HepG2 (cell line): ENCODE data around the gene PIGR. TPM values are rescaled to one million over a fixed set of nuclear protein-coding genes. Genes with fewer than 3 reads are reported as not detected.

Source experiments
- ARID2 ChIP-seq: sonication (generic); formaldehyde crosslinking; IDR thresholded peaks from 2 replicates; pipeline ENCODE4 v1.8.1; 2022; ENCODE audit warnings: mild to moderate bottlenecking, missing genetic modification reagents, borderline replicate concordance
- ARNT ChIP-seq: fragments of 450-650 bp; IDR thresholded peaks from 2 replicates; pipeline ENCODE4 v1.6.1; 2017
- ARNTL ChIP-seq: sonication (generic); formaldehyde crosslinking; IDR thresholded peaks from 2 replicates; pipeline ENCODE4 v1.4.0; 2020; ENCODE audit warnings: mild to moderate bottlenecking, missing genetic modification reagents
- CAMTA2 ChIP-seq: sonication (generic); formaldehyde crosslinking; IDR thresholded peaks from 2 replicates; pipeline ENCODE4 v1.4.0; 2020; ENCODE audit warnings: mild to moderate bottlenecking, missing genetic modification reagents, borderline replicate concordance
- EED ChIP-seq: sonication (generic); formaldehyde crosslinking; IDR thresholded peaks from 2 replicates; pipeline ENCODE4 v1.5.0; 2020; ENCODE audit warnings: mild to moderate bottlenecking, missing genetic modification reagents
- GTF2F1 ChIP-seq: fragments of 150-350 bp; IDR thresholded peaks from 2 replicates; pipeline ENCODE4 v1.6.1; 2014; ENCODE audit warnings: low read length
- HINFP ChIP-seq: sonication (generic); formaldehyde crosslinking; IDR thresholded peaks from 2 replicates; pipeline ENCODE4 v1.4.0; 2020; ENCODE audit warnings: low read depth, mild to moderate bottlenecking, missing genetic modification reagents
- IKZF1 ChIP-seq: fragments of 450-650 bp; IDR thresholded peaks from 2 replicates; pipeline ENCODE4 v1.7.1; 2016
- IRF2 ChIP-seq: IDR thresholded peaks from 2 replicates; pipeline ENCODE4 v1.6.1; 2018; ENCODE audit warnings: missing genetic modification reagents, missing compliant biosample characterization
- KDM5B ChIP-seq: sonication (generic); formaldehyde crosslinking; IDR thresholded peaks from 2 replicates; pipeline ENCODE4 v1.4.0; 2020; ENCODE audit warnings: missing genetic modification reagents, mild to moderate bottlenecking, borderline replicate concordance
- KDM6A ChIP-seq: IDR thresholded peaks from 2 replicates; pipeline ENCODE4 v1.6.1; 2016; ENCODE audit warnings: low read depth
- PBX2 ChIP-seq: IDR thresholded peaks from 2 replicates; pipeline ENCODE4 v1.6.1; 2016; ENCODE audit warnings: control low read depth
- PCBP1 ChIP-seq: fragments of 200-400 bp; formaldehyde crosslinking; IDR thresholded peaks from 2 replicates; pipeline ENCODE4 v1.6.1; 2017; ENCODE audit warnings: mild to moderate bottlenecking, low read depth, low read length, borderline replicate concordance
- POLR2G ChIP-seq: fragments of 200-400 bp; formaldehyde crosslinking; IDR thresholded peaks from 2 replicates; pipeline ENCODE4 v1.6.1; 2018; ENCODE audit warnings: mild to moderate bottlenecking, low read depth, low read length, moderate library complexity
- SMAD1 ChIP-seq: sonication (generic); formaldehyde crosslinking; IDR thresholded peaks from 2 replicates; pipeline ENCODE4 v1.4.0; 2020; ENCODE audit warnings: missing genetic modification reagents, low read depth, mild to moderate bottlenecking, borderline replicate concordance
- SMAD9 ChIP-seq: sonication (generic); formaldehyde crosslinking; IDR thresholded peaks from 2 replicates; pipeline ENCODE4 v1.5.1; 2020; ENCODE audit warnings: mild to moderate bottlenecking, missing genetic modification reagents
- SRSF9 ChIP-seq: fragments of 200-400 bp; formaldehyde crosslinking; IDR thresholded peaks from 2 replicates; pipeline ENCODE4 v1.6.1; 2018; ENCODE audit warnings: borderline replicate concordance, mild to moderate bottlenecking, low read depth, low read length; ENCODE audit not compliant: insufficient read depth, poor library complexity, severe bottlenecking
- SSRP1 ChIP-seq: IDR thresholded peaks from 2 replicates; pipeline ENCODE4 v1.6.1; 2016; ENCODE audit warnings: control low read depth
- YEATS2 ChIP-seq: sonication (generic); formaldehyde crosslinking; IDR thresholded peaks from 2 replicates; pipeline ENCODE4 v1.4.0; 2020; ENCODE audit warnings: missing genetic modification reagents, borderline replicate concordance
- ZBTB38 ChIP-seq: sonication (generic); formaldehyde crosslinking; IDR thresholded peaks from 2 replicates; pipeline ENCODE4 v1.5.1; 2020; ENCODE audit warnings: mild to moderate bottlenecking, missing genetic modification reagents
- ZBTB46 ChIP-seq: sonication (generic); formaldehyde crosslinking; IDR thresholded peaks from 2 replicates; pipeline ENCODE4 v1.4.0; 2020; ENCODE audit warnings: mild to moderate bottlenecking, missing genetic modification reagents, borderline replicate concordance
- ZMYM2 ChIP-seq: sonication (generic); formaldehyde crosslinking; IDR thresholded peaks from 2 replicates; pipeline ENCODE4 v1.8.0; 2022; ENCODE audit warnings: mild to moderate bottlenecking, missing genetic modification reagents
- ZNF10 ChIP-seq: sonication (generic); formaldehyde crosslinking; IDR thresholded peaks from 2 replicates; pipeline ENCODE4 v1.4.0; 2020; ENCODE audit warnings: mild to moderate bottlenecking, low read depth, missing genetic modification reagents, borderline replicate concordance
- ZNF282 ChIP-seq: fragments of 450-650 bp; IDR thresholded peaks from 2 replicates; pipeline ENCODE4 v1.6.1; 2018; ENCODE audit not compliant: partially characterized antibody
- ZNF317 ChIP-seq: sonication (generic); formaldehyde crosslinking; IDR thresholded peaks from 2 replicates; pipeline ENCODE4 v1.5.0; 2020; ENCODE audit warnings: mild to moderate bottlenecking, missing genetic modification reagents
- ZNF800 ChIP-seq: sonication (generic); formaldehyde crosslinking; IDR thresholded peaks from 2 replicates; pipeline ENCODE4 v1.4.0; 2020; ENCODE audit warnings: missing genetic modification reagents
- ZNF839 ChIP-seq: sonication (generic); formaldehyde crosslinking; IDR thresholded peaks from 2 replicates; pipeline ENCODE4 v1.4.0; 2020; ENCODE audit warnings: missing genetic modification reagents, mild to moderate bottlenecking, borderline replicate concordance
- polyA plus RNA-seq, 8 experiments: library from polyadenylated mRNA; depleted of rRNA in 3 of 8; stranded (reverse) in 7 of 8; unstranded in 1 of 8; fragments of >200 nt; fragmentation: Illumina TruSeq in 4 of 8; extraction: Trizol in 4 of 8; gene quantifications; 2 replicates each; pipeline versions ENCODE4 v1.2.1 to v1.2.3, GENCODE V29; 2011 to 2016; ENCODE audit warnings: low read depth in 4 of 8, missing spikeins in 1 of 8, mixed read lengths in 1 of 8; ENCODE audit not compliant: insufficient read depth in 1 of 8
- total RNA-seq, 5 experiments: library from RNA; depleted of rRNA; stranded (reverse); fragments of >200 nt; fragmentation: Illumina TruSeq; extraction: Trizol; gene quantifications; 2 replicates each; pipeline ENCODE4 v1.2.3, GENCODE V29; 2016; ENCODE audit warnings: low read depth in 1 of 5

PIGR gene
- total and polyA plus RNA-seq, 2 of the 13 experiments (the other 11 are each of a cell fraction or from before 2014, with no cell fraction given): not detected

GRCh38 chr1:206935491-206936067, 10.7 kb downstream of the PIGR start (continued):
- no peak for TF ChIP-seq HINFP (CRISPR knock-in tag)
- TF ChIP-seq ARNT: no peak
- TF ChIP-seq PCBP1: no peak
- no peak for TF ChIP-seq SSRP1 (CRISPR knock-in tag)
- TF ChIP-seq PBX2 (CRISPR knock-in tag): no peak
- TF ChIP-seq ZBTB46 (CRISPR knock-in tag): no peak
- no peak for TF ChIP-seq ZMYM2 (CRISPR knock-in tag)
- TF ChIP-seq GTF2F1: no peak
- TF ChIP-seq YEATS2: no peak
- TF ChIP-seq ZNF282: no peak
- TF ChIP-seq SMAD1 (CRISPR knock-in tag): no peak
- TF ChIP-seq IRF2: peak; percentile 72
- TF ChIP-seq ZNF10 (CRISPR knock-in tag): no peak
- TF ChIP-seq ZBTB38: no peak
- TF ChIP-seq IKZF1: no peak
- TF ChIP-seq CAMTA2 (CRISPR knock-in tag): no peak
- TF ChIP-seq EED (CRISPR knock-in tag): no peak
- TF ChIP-seq ZNF317 (CRISPR knock-in tag): no peak
- TF ChIP-seq ARID2: no peak
- no peak for TF ChIP-seq POLR2G
- TF ChIP-seq ZNF800 (CRISPR knock-in tag): no peak
- no peak for TF ChIP-seq KDM6A (CRISPR knock-in tag)
- TF ChIP-seq ARNTL (CRISPR knock-in tag): no peak
- TF ChIP-seq ZNF839: no peak
- no peak for TF ChIP-seq SMAD9
- TF ChIP-seq SRSF9: no peak
- TF ChIP-seq KDM5B: no peak
